ENCODE measurements around the gene TUBB1.

DNA sequence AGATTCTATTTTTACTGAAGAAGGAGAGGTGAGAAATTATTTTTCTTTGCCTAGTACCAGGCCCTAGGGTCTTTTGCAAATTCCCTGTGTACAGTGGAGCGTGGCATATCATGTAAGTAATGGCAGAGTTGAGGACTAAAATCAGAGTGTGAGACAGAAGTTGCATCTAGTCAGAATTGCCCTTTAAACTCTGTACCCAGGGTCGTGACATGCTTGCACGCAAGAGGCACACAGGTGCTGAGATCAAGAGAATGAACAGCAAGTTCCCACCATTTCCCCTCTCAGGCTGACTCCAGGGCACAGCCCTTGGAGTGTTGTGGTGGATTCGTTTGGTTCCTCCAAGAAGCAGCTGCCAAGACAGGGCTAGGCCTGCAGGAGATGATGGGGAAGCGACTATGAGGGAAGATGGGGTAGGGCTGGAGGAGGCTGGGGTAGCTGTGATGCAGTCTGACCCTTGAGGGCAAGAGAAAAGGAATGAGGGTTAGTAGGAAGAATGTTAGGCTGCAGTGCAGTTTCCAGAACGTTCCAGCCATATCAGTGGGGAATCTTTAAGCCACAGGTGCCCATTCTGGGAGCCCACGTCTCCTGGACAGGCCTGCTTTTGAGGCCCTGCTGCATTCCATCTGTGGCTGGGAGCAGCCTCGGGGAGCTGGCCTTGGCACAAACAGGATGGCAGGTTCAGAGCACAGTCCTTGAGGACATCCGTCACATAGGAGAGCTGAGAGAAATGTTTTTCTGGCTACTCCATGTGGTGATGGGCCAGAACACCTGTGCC is 31.3 kb upstream of the TUBB1 start:
- TF ChIP-seq EZH2 (IDR thresholded peaks at IDR 0.05; ENCODE audit: borderline replicate concordance, low read depth, low read length, poor library complexity, severe bottlenecking): no peak
- TF ChIP-seq, protein P1, sequence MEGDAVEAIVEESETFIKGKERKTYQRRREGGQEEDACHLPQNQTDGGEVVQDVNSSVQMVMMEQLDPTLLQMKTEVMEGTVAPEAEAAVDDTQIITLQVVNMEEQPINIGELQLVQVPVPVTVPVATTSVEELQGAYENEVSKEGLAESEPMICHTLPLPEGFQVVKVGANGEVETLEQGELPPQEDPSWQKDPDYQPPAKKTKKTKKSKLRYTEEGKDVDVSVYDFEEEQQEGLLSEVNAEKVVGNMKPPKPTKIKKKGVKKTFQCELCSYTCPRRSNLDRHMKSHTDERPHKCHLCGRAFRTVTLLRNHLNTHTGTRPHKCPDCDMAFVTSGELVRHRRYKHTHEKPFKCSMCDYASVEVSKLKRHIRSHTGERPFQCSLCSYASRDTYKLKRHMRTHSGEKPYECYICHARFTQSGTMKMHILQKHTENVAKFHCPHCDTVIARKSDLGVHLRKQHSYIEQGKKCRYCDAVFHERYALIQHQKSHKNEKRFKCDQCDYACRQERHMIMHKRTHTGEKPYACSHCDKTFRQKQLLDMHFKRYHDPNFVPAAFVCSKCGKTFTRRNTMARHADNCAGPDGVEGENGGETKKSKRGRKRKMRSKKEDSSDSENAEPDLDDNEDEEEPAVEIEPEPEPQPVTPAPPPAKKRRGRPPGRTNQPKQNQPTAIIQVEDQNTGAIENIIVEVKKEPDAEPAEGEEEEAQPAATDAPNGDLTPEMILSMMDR (conservative IDR thresholded peaks at IDR 0.05; ENCODE audit: low read depth, low read length): no peak

Data from A673 (cell line).